ENCODE results near the gene PROB1. TPM values are rescaled to one million over a fixed set of nuclear protein-coding genes. Genes with fewer than 3 reads are reported as not detected.
"Not testable (repeated sequence)": the region's sequence is repeated elsewhere in the genome, so short reads cannot be mapped to it uniquely, and the experiment has no call there.

PROB1 gene
- polyA plus RNA-seq, 1 donor (not counting 4 experiments of a cell fraction or from before 2014, with no cell fraction given), result 0.26 TPM

DNA sequence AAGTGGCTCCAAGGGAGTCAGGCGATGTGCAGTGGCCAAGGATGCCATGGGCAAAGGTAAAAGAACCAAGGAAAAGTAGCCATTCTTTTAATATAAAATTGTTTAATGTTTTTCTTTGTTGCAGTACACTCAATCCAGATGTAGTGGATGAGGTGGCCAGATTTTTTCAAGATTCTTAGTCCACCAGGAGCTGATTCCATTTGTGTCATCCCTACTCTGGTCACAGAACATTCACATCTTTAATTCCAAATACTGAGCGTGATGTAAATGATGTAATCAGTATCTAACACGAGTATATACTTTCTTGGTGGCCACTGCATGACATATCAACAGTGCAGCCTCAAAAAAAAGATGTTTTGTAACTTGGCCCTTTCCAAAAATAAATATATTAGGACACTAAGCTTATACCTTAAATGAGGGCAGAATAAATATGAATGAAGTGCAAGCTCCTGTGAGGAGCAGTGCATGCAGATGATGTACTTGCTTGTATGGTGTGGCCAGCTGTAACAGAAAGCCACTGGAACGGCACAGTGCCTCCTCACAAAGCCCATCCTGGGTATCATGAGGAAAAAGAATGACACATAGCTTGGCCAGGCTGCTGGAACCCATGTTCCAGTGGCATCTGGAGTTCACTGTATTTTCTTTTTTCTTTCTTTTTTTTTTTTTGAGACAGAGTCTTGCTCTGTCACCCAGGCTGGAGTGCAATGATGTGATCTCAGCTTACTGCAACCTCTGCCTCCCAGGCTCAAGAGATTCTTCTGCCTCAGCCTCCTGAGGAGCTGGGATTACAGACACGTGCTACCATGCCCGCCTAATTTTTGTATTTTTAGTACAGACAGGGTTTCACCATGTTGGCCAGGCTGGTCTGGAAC, 15.5 kb upstream of the PROB1 start:
- Histone ChIP-seq H3K9me1 (ENCODE audit: control insufficient read depth, extremely low read depth, insufficient read depth, low read length) (no peaks in the 10 kb centered on the region), H3K4me2 (ENCODE audit: control insufficient read depth, extremely low read depth, insufficient read depth, low read depth, low read length) (no peak overlapping the region), H4K20me1 (ENCODE audit: control insufficient read depth, extremely low read depth, insufficient read depth, low read length) (no peaks in the 10 kb centered on the region), H3K27ac (ENCODE audit: control insufficient read depth, insufficient read depth, low read length) (no peak overlapping the region), H3K4me3 (ENCODE audit: control insufficient read depth in 2 of 3, extremely low read depth in 1 of 3, insufficient read depth in 2 of 3, low read depth in 1 of 3, low read length in 3 of 3) (no peak overlapping the region), H3K9ac (ENCODE audit: control insufficient read depth, extremely low read depth, insufficient read depth, low read length) (no peak overlapping the region), H3K79me2 (ENCODE audit: control insufficient read depth, insufficient read depth, low read length) (no peaks in the 10 kb centered on the region), H2AFZ (ENCODE audit: control insufficient read depth, low read length) (no peak overlapping the region), H3K36me3 (ENCODE audit: control insufficient read depth in 2 of 2, extremely low read depth in 1 of 2, insufficient read depth in 2 of 2, low read length in 2 of 2) (no peaks in the 10 kb centered on the region), H3K27me3 (ENCODE audit: control insufficient read depth, extremely low read depth, insufficient read depth, low read length) (no peaks in the 10 kb centered on the region), H3K9me3 (ENCODE audit: control insufficient read depth, low read depth, low read length) (no peaks in the 10 kb centered on the region), H3K4me1 (ENCODE audit: control insufficient read depth, extremely low read depth, insufficient read depth, low read length) (peaks cover 19% of the 10 kb centered on the region)
- no peak for TF ChIP-seq EZH2 (IDR thresholded peaks at IDR 0.05; ENCODE audit: low read length)
- TF ChIP-seq CTCF (optimal IDR thresholded peaks at IDR 0.05 in 1 of 3, IDR thresholded peaks at IDR 0.05 in 1 of 3, conservative IDR thresholded peaks at IDR 0.05 in 1 of 3; ENCODE audit: extremely low read depth in 1 of 3, insufficient read depth in 2 of 3, low read length in 3 of 3), result no peak
- FAIRE-seq, result no peak
- no peak for DNase-seq (ENCODE audit: low read depth, low spot score)
- dilution Hi-C loops (cut with MboI; ENCODE audit: extremely low pct_ligation_motif_present, low sequenced_read_pairs), result no loop called here

DNA sequence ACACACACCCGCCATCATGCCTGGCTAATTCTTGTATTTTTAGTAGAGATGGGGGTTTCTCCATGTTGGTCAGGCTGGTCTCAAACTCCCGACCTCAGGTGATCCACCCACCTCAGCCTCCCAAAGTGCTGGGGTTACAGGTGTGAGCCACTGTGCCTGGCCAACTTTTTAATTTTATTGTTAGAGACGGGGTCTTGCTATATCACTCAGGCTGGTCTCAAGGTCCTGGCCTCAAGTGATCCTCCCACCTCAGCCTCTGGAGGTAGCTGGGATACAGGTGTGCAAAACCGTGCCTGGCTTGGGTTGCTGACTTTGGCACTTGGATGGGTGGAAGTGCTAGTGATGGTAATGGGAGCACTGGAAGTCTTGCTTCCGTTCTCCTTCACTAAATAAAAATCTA, 14.2 kb upstream of the PROB1 start:
- H3K4me1 ChIP-seq (ENCODE audit: control insufficient read depth, extremely low read depth, insufficient read depth, low read length), result peaks cover 12% of the 10 kb centered on the region
- H2AFZ ChIP-seq (ENCODE audit: control insufficient read depth, low read length); H3K4me3 ChIP-seq (ENCODE audit: control insufficient read depth in 2 of 3, extremely low read depth in 1 of 3, insufficient read depth in 2 of 3, low read depth in 1 of 3, low read length in 3 of 3); H3K27ac ChIP-seq (ENCODE audit: control insufficient read depth, insufficient read depth, low read length); H3K4me2 ChIP-seq (ENCODE audit: control insufficient read depth, extremely low read depth, insufficient read depth, low read depth, low read length); H3K79me2 ChIP-seq (ENCODE audit: control insufficient read depth, insufficient read depth, low read length); FAIRE-seq; H3K9ac ChIP-seq (ENCODE audit: control insufficient read depth, extremely low read depth, insufficient read depth, low read length); H3K9me1 ChIP-seq (ENCODE audit: control insufficient read depth, extremely low read depth, insufficient read depth, low read length); dilution Hi-C loops (cut with MboI; ENCODE audit: extremely low pct_ligation_motif_present, low sequenced_read_pairs); H3K36me3 ChIP-seq (ENCODE audit: control insufficient read depth in 2 of 2, extremely low read depth in 1 of 2, insufficient read depth in 2 of 2, low read length in 2 of 2); DNase-seq (ENCODE audit: low read depth, low spot score); H3K9me3 ChIP-seq (ENCODE audit: control insufficient read depth, low read depth, low read length); H3K27me3 ChIP-seq (ENCODE audit: control insufficient read depth, extremely low read depth, insufficient read depth, low read length); H4K20me1 ChIP-seq (ENCODE audit: control insufficient read depth, extremely low read depth, insufficient read depth, low read length): not testable (repeated sequence)
